GM18873 (cell line): ENCODE data around the gene SMIM38.

Experiments used
- ATAC-seq: cut with Tn5 transposase; IDR thresholded peaks from one replicate; pipeline ENCODE4 v1.9.1; 2021; ENCODE audit warnings: mild to moderate bottlenecking, moderate library complexity, moderate number of reproducible peaks; ENCODE audit not compliant: unreplicated experiment, low FRiP score

Gene SMIM38

GRCh38 chr11:69200331-69201065 is 44.8 kb downstream of the SMIM38 start:
- no peak for ATAC-seq

DNA sequence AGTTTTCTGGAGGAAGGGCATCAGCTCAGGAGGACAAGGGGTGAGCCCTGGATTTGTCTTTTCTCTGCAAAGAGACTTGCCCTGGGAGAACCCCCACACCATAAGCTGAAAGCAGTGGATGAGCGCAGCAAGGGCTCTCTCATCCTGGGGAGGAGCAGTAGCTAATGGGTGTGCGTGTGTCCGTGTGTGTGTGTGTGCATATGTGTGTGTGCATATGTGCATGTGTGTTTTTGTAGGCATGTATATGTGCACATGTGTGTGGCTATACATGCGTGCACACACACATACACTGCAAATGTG is 45.3 kb downstream of the SMIM38 start:
- no peak for ATAC-seq

- no peak for ATAC-seq
Measured at GRCh38 chr11:69201764-69202370, 46.1 kb downstream of the SMIM38 start.

DNA sequence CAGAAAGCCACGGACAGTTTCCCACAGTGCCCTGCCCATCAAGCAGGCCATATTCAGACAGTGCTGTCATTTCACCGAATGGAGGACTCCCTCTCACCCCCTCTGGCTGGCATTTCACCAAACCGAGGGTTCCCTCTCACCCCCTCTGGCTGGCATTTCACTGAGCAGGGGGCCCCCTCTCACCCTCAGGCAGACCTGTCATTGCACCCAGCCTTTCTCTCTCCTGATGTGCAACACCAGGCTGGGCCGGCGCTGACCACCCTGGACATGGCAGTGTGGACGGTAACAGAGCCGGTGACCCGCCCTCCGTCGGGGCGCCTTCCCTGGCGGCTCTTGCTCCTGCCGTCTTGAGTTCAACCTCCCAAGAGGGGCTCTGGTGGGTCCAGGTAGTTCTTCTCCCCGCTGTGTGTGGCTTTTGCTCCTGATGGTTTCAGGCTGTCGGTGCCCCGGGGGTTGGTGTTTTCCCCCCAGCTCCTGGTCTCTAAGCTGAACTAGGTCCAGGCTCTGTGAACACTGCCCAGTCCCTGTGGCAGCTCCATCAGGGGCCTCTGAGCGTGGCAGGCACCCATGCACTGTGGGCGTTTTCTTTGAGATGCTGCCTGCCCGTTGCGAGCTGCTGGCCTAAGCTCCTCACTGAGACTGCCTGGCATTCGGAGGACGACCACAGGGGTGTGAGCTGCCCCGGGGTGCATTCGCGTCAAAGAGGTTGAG is 46.9 kb downstream of the SMIM38 start:
- no peak for ATAC-seq

DNA sequence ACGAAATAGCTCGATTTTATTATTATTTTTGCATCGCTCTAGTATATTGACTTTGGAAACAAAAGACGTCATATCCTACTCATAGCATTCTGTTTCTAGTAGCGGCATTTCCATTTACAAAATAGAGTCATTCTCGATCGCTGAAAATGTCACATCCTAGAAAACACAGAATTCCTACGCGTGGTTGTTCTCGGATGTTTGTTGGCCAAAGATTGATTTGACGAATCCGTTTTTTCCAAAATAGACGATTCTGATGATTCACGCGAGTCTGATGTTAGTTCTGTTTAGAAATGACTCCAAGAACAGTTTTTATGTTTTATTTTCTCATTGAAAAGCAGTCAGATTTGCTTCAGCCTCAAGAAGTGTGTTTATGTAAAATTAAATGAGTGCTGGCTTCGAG is 47.6 kb downstream of the SMIM38 start:
- ATAC-seq, result no peak

DNA sequence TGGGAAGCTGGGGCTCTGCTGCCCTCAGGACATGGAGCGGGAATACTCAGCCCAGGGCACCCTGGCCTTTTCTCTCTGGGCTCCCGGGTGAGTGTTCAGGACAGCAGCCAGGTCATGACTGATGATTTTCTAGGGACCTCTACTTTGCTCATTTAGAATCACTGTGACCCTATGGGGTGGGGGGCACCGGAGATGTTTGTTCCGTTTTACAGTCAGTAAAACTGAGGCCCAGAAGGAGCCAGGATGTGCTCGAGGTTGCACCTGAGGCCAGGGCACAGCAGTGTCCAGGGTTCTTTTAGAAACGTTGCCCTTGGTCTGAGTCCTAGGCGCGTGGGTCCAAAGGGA is 48.1 kb downstream of the SMIM38 start:
- no peak for ATAC-seq

- ATAC-seq, result no peak
Measured at GRCh38 chr11:69204246-69204940, 48.7 kb downstream of the SMIM38 start.

GRCh38 chr11:69204941-69205742 is 49.4 kb downstream of the SMIM38 start:
- no peak for ATAC-seq
